SK-N-SH (cell line): ENCODE data around the gene GSTO1. TPM values are rescaled to one million over a fixed set of nuclear protein-coding genes. Genes with fewer than 3 reads are reported as not detected.

ENCODE experiments used
- CTCF ChIA-PET: fragments of 300-600, 350-600 bp; formaldehyde crosslinking; extraction: SDS; loops from one replicate; lab custom pipeline; 2021; lab: Yijun Ruan, JAX
- POLR2A ChIA-PET: fragments of 350-600 bp; sonication (Branson Sonifier 250); formaldehyde crosslinking; extraction: SDS; loops from one replicate; lab custom pipeline; 2020; ENCODE audit warnings: antibody characterized with exemption, inconsistent platforms; lab: Yijun Ruan, JAX
- DNase-seq: peaks from one replicate; pipeline ENCODE4 v3.0.0; 2012
- H2AFZ ChIP-seq: fragments of 200-600 bp; sonication (generic); 2 replicates; pipeline ENCODE4 v1.8.1; 2016; ENCODE audit warnings: antibody characterized with exemption, mild to moderate bottlenecking, low read depth
- H3F3A ChIP-seq: fragments of 200-600 bp; sonication (generic); replicated peaks from 2 replicates; pipeline ENCODE3; 2016; ENCODE audit warnings: antibody characterized with exemption, mild to moderate bottlenecking; ENCODE audit not compliant: insufficient read depth
- H3K27ac ChIP-seq, 2 experiments: fragments of 200-500 bp in 1 of 2; fragments of 200-600 bp in 1 of 2; sonication (Bioruptor generic) in 1 of 2; sonication (generic), shearing (Covaris generic) in 1 of 2; 2 replicates each; pipeline versions ENCODE4 v1.5.1 to v1.6.1; 2014 to 2016; ENCODE audit warnings: low read depth in 2 of 2, inconsistent platforms in 1 of 2, low read length in 1 of 2, mild to moderate bottlenecking in 1 of 2, mixed read lengths in 1 of 2
- H3K27me3 ChIP-seq: fragments of 200-600 bp; sonication (generic), shearing (Covaris generic); 2 replicates; pipeline ENCODE4 v1.6.1; 2016; ENCODE audit warnings: mixed run types; ENCODE audit not compliant: insufficient read depth
- H3K36me3 ChIP-seq, 2 experiments: fragments of 200-500 bp in 1 of 2; fragments of 200-600 bp in 1 of 2; sonication (Bioruptor generic) in 1 of 2; sonication (generic) in 1 of 2; replicated peaks in 1 of 2; 2 replicates each; pipeline versions ENCODE3 to v1.5.1; 2014 to 2016; ENCODE audit warnings: low read length in 1 of 2, mild to moderate bottlenecking in 1 of 2; ENCODE audit not compliant: insufficient read depth in 2 of 2, control insufficient read depth in 1 of 2
- H3K4me1 ChIP-seq, 2 experiments: fragments of 200-500 bp in 1 of 2; fragments of 200-600 bp in 1 of 2; sonication (Bioruptor generic) in 1 of 2; sonication (generic), shearing (Covaris generic) in 1 of 2; 2 replicates each; pipeline versions ENCODE4 v1.5.1 to v1.6.1; 2014 to 2016; ENCODE audit warnings: low read depth in 1 of 2, low read length in 1 of 2, mixed run types in 1 of 2; ENCODE audit not compliant: insufficient read depth in 2 of 2, control insufficient read depth in 1 of 2
- H3K4me2 ChIP-seq: fragments of 200-600 bp; sonication (generic), shearing (Covaris generic); 2 replicates; pipeline ENCODE4 v1.6.1; 2017; ENCODE audit warnings: mixed run types
- H3K4me3 ChIP-seq, 2 experiments: fragments of 200-500 bp in 1 of 2; fragments of 200-600 bp in 1 of 2; sonication (Bioruptor generic) in 1 of 2; sonication (generic), shearing (Covaris generic) in 1 of 2; 2 replicates each; pipeline versions ENCODE4 v1.5.1 to v1.8.1; 2014 to 2016; ENCODE audit warnings: low read depth in 2 of 2, inconsistent platforms in 1 of 2, low read length in 1 of 2, mild to moderate bottlenecking in 1 of 2, mixed read lengths in 1 of 2, moderate library complexity in 1 of 2
- H3K79me2 ChIP-seq: fragments of 200-600 bp; sonication (generic); 2 replicates; pipeline ENCODE4 v1.8.1; 2017; ENCODE audit warnings: mild to moderate bottlenecking; ENCODE audit not compliant: insufficient read depth
- H3K9ac ChIP-seq: fragments of 200-600 bp; sonication (generic); 2 replicates; pipeline ENCODE4 v1.6.1; 2017; ENCODE audit warnings: mixed run types
- H3K9me2 ChIP-seq: fragments of 200-600 bp; sonication (generic); 2 replicates; pipeline ENCODE4 v1.6.1; 2017; ENCODE audit warnings: mixed run types
- H3K9me3 ChIP-seq: fragments of 200-600 bp; sonication (generic); 2 replicates; pipeline ENCODE4 v1.6.1; 2017; ENCODE audit warnings: mixed run types, mild to moderate bottlenecking, moderate library complexity
- H4K20me1 ChIP-seq: fragments of 200-600 bp; sonication (generic); 2 replicates; pipeline ENCODE4 v1.6.1; 2017; ENCODE audit warnings: mild to moderate bottlenecking, mixed run types; ENCODE audit not compliant: insufficient read depth
- EP300 ChIP-seq, 2 experiments: IDR thresholded peaks; 2 replicates each; pipeline versions ENCODE4 v1.4.0 to v1.6.1; 2012; ENCODE audit warnings: borderline replicate concordance in 1 of 2, low read depth in 1 of 2, low read length in 1 of 2
- GATA2 ChIP-seq: sonication (generic); formaldehyde crosslinking; IDR thresholded peaks from 2 replicates; pipeline ENCODE4 v1.5.0; 2020; ENCODE audit warnings: mild to moderate bottlenecking, missing genetic modification reagents
- NFIC ChIP-seq: IDR thresholded peaks from 2 replicates; pipeline ENCODE4 v1.4.0; 2012; ENCODE audit warnings: borderline replicate concordance
- POLR2AphosphoS5 ChIP-seq: IDR thresholded peaks from 2 replicates; pipeline ENCODE4 v1.6.1; 2012; ENCODE audit warnings: low read depth, low read length
- RFX5 ChIP-seq: IDR thresholded peaks from 2 replicates; pipeline ENCODE4 v1.6.1; 2012; ENCODE audit warnings: mild to moderate bottlenecking, improper control_type of control experiment, low read length
- RXRA ChIP-seq: IDR thresholded peaks from 2 replicates; pipeline ENCODE4 v1.4.0; 2012; ENCODE audit warnings: low read depth, mild to moderate bottlenecking, borderline replicate concordance
- SMC3 ChIP-seq: IDR thresholded peaks from 2 replicates; pipeline ENCODE4 v1.6.1; 2012; ENCODE audit warnings: low read depth, low read length, improper control_type of control experiment
- WGBS: methylation state at CpG from one replicate; pipeline ENCODE4 v1.1.6; 2017; ENCODE audit warnings: low lambda C conversion rate; 5-methylcytosine and 5-hydroxymethylcytosine counted together
- polyA plus RNA-seq, 3 experiments: library from polyadenylated mRNA; depleted of rRNA; stranded (reverse); fragments of >200 nt; gene quantifications; 2 replicates each; pipeline ENCODE4 v1.2.3, GENCODE V29; 2012
- TF ChIP-seq, protein P1 (sequence below): IDR thresholded peaks from 2 replicates; pipeline ENCODE4; 2012
- TF ChIP-seq, protein P2 (sequence below): fragments of 150-350 bp; IDR thresholded peaks from 2 replicates; pipeline ENCODE4 v1.6.1; 2016; ENCODE audit warnings: mild to moderate bottlenecking, low read depth, low read length
- TF ChIP-seq, protein P3 (sequence below): IDR thresholded peaks from 2 replicates; pipeline ENCODE4 v1.4.0; 2012; ENCODE audit warnings: low read depth, borderline replicate concordance
- TF ChIP-seq, protein P4 (sequence below): fragments of 150-350 bp; IDR thresholded peaks from 2 replicates; pipeline ENCODE4 v1.6.1; 2017; ENCODE audit warnings: antibody characterized with exemption, low read length, low read depth, borderline replicate concordance

The GSTO1 gene
- polyA plus RNA-seq, 1 of the 3 experiments (the other 2 are of a cell fraction), result 126 TPM

DNA sequence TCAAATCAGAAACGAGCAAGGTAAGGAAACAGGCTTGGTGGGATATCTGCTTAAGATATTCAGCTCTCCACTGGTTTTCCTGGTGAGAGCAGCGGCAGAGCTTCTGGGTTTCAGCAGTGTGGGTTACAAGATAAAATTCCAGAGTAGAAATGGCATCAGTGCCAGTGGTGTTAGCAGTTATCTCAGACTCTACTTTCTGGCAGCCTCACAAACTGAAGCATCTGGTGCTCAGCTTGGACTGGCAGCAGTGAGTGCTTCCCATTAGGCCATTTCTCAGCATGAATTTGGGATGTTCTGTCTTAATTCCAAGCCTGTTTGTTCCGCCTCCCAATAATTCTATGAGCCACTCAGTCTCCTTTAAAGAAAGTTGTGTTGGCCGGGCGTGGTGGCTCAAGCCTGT, 7.4 kb downstream of the GSTO1 start:
- TF ChIP-seq EP300 (IDR thresholded peaks at IDR 0.05; ENCODE audit: borderline replicate concordance in 1 of 2, low read depth in 1 of 2, low read length in 1 of 2), result no peak
- TF ChIP-seq POLR2AphosphoS5, result 0 out of 2 replicates have a peak, but pooled peaks have one; percentile 5
- TF ChIP-seq, all 33 proteins: peak for 1
- CTCF ChIA-PET, result interaction anchor here (2.4 kb wide), 1 partner anchor 30 kb away, joined by 8 read pairs; no protein-coding TSS in a partner anchor
- peaks cover 53% of the 10 kb centered on the region for H3F3A ChIP-seq
- H3K4me2 ChIP-seq, result no peak overlapping the region
- no peaks in the 10 kb centered on the region for H3K9me3 ChIP-seq
- peaks cover 87 to 91% of the 10 kb centered on the region in 2 experiments for H3K36me3 ChIP-seq
- H3K9me2 ChIP-seq, result no peaks in the 10 kb centered on the region
- H4K20me1 ChIP-seq, result peaks cover 14% of the 10 kb centered on the region
- H3K79me2 ChIP-seq, result peaks cover 88% of the 10 kb centered on the region
- peak overlapping the region; percentile 3 to 93; a peak in 2 of 4 replicates for H3K27ac ChIP-seq
- no peak for DNase-seq
- H3K9ac ChIP-seq, result no peak overlapping the region
- no peaks in the 10 kb centered on the region for H3K27me3 ChIP-seq
- POLR2A ChIA-PET, result no interaction called here
- no peak overlapping the region for H3K4me3 ChIP-seq
- H3K4me1 ChIP-seq, result peaks cover 6 to 27% of the 10 kb centered on the region in 2 experiments
- WGBS, result 85% methylated on average over 5 of the region's 5 CpGs
- H2AFZ ChIP-seq, result no peak overlapping the region

DNA sequence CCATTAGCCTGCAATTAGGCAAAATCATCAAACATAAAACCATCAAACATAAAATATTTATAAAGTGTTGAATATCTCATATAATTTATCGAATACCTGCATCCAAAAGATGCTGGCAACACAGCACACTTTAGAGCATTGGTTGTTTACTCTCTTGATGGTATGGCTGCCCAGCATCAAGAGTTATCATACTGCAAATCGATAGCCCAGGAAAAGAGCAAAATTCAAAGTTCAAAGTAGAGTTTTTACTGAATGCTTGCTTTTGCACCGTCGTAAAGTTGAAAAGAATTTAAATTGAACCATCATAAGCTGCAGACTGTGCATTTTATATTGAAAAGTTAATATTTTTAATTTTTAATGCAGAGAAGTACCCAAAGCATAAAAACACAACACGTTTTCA, 10.1 kb downstream of the GSTO1 start:
- TF ChIP-seq RXRA, result no peak
- TF ChIP-seq, protein P1, sequence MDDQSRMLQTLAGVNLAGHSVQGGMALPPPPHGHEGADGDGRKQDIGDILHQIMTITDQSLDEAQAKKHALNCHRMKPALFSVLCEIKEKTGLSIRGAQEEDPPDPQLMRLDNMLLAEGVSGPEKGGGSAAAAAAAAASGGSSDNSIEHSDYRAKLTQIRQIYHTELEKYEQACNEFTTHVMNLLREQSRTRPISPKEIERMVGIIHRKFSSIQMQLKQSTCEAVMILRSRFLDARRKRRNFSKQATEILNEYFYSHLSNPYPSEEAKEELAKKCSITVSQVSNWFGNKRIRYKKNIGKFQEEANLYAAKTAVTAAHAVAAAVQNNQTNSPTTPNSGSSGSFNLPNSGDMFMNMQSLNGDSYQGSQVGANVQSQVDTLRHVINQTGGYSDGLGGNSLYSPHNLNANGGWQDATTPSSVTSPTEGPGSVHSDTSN, result no peak
- no peak for TF ChIP-seq RFX5
- TF ChIP-seq GATA2 (CRISPR knock-in tag), result no peak
- TF ChIP-seq EP300 (IDR thresholded peaks at IDR 0.05; ENCODE audit: borderline replicate concordance in 1 of 2, low read depth in 1 of 2, low read length in 1 of 2), result no peak
- no peak for TF ChIP-seq SMC3
- TF ChIP-seq, protein P2, sequence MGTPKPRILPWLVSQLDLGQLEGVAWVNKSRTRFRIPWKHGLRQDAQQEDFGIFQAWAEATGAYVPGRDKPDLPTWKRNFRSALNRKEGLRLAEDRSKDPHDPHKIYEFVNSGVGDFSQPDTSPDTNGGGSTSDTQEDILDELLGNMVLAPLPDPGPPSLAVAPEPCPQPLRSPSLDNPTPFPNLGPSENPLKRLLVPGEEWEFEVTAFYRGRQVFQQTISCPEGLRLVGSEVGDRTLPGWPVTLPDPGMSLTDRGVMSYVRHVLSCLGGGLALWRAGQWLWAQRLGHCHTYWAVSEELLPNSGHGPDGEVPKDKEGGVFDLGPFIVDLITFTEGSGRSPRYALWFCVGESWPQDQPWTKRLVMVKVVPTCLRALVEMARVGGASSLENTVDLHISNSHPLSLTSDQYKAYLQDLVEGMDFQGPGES, result no peak
- TF ChIP-seq, protein P3, sequence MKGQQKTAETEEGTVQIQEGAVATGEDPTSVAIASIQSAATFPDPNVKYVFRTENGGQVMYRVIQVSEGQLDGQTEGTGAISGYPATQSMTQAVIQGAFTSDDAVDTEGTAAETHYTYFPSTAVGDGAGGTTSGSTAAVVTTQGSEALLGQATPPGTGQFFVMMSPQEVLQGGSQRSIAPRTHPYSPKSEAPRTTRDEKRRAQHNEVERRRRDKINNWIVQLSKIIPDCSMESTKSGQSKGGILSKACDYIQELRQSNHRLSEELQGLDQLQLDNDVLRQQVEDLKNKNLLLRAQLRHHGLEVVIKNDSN, result no peak
- TF ChIP-seq NFIC, result no peak
- TF ChIP-seq, protein P4, sequence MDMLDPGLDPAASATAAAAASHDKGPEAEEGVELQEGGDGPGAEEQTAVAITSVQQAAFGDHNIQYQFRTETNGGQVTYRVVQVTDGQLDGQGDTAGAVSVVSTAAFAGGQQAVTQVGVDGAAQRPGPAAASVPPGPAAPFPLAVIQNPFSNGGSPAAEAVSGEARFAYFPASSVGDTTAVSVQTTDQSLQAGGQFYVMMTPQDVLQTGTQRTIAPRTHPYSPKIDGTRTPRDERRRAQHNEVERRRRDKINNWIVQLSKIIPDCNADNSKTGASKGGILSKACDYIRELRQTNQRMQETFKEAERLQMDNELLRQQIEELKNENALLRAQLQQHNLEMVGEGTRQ, result no peak
- DNase-seq, result no peak
- Histone ChIP-seq H3K4me1 (peaks cover 17% of the 10 kb centered on the region in 2 experiments; a peak in 3 of 4 replicates), H3K27me3 (no peaks in the 10 kb centered on the region), H2AFZ (no peak overlapping the region), H3K79me2 (peaks cover 75% of the 10 kb centered on the region), H4K20me1 (peaks cover 10% of the 10 kb centered on the region), H3F3A (peaks cover 38% of the 10 kb centered on the region), H3K36me3 (peaks cover 70 to 79% of the 10 kb centered on the region in 2 experiments), H3K4me3 (no peak overlapping the region), H3K27ac (no peak overlapping the region), H3K9me3 (no peaks in the 10 kb centered on the region), H3K4me2 (no peak overlapping the region), H3K9ac (no peak overlapping the region), H3K9me2 (no peaks in the 10 kb centered on the region)
- ChIA-PET POLR2A (no interaction called here), CTCF (interaction anchor here (2.2 kb wide), 1 partner anchor 9 kb away, joined by 8 read pairs; no protein-coding TSS in a partner anchor)
- WGBS, result 96% methylated on average over 5 of the region's 5 CpGs
